Measurements from ENCODE around the gene HSFX4.
A peak's percentile ranks its signal among the peaks of the same experiment; 100 is the strongest.
"Not testable (repeated sequence)": the region's sequence is repeated elsewhere in the genome, so short reads cannot be mapped to it uniquely, and the experiment has no call there.

The HSFX4 gene

GRCh38 chrX:149939655-149939904, 10.2 kb downstream of the HSFX4 start:
- TF ChIP-seq, protein P1, sequence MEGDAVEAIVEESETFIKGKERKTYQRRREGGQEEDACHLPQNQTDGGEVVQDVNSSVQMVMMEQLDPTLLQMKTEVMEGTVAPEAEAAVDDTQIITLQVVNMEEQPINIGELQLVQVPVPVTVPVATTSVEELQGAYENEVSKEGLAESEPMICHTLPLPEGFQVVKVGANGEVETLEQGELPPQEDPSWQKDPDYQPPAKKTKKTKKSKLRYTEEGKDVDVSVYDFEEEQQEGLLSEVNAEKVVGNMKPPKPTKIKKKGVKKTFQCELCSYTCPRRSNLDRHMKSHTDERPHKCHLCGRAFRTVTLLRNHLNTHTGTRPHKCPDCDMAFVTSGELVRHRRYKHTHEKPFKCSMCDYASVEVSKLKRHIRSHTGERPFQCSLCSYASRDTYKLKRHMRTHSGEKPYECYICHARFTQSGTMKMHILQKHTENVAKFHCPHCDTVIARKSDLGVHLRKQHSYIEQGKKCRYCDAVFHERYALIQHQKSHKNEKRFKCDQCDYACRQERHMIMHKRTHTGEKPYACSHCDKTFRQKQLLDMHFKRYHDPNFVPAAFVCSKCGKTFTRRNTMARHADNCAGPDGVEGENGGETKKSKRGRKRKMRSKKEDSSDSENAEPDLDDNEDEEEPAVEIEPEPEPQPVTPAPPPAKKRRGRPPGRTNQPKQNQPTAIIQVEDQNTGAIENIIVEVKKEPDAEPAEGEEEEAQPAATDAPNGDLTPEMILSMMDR (IDR thresholded peaks at IDR 0.05; ENCODE audit: insufficient read depth, low read length, poor library complexity, severe bottlenecking) = no peak
- DNase-seq (ENCODE audit: extremely low read depth, insufficient read length) = no peak
- Histone ChIP-seq H3K4me3 (replicated peaks; ENCODE audit: low read depth, low read length) (peak overlapping the region; percentile 72), H3K27me3 (replicated peaks; ENCODE audit: control insufficient read depth, insufficient read depth, low read length) (no peaks in the 10 kb centered on the region), H3K36me3 (ENCODE audit: control insufficient read depth, insufficient read depth, low read length) (no peaks in the 10 kb centered on the region)

- Histone ChIP-seq H3K4me3 (replicated peaks; ENCODE audit: low read depth, low read length) (peak overlapping the region; percentile 72), H3K27me3 (replicated peaks; ENCODE audit: control insufficient read depth, insufficient read depth, low read length) (no peaks in the 10 kb centered on the region), H3K36me3 (ENCODE audit: control insufficient read depth, insufficient read depth, low read length) (no peaks in the 10 kb centered on the region)
- peak; percentile 93 for DNase-seq (ENCODE audit: extremely low read depth, insufficient read length)
- TF ChIP-seq, protein P1 (IDR thresholded peaks at IDR 0.05; ENCODE audit: insufficient read depth, low read length, poor library complexity, severe bottlenecking) = no peak
Observed at GRCh38 chrX:149939905-149940673, 10.7 kb downstream of the HSFX4 start.

DNA sequence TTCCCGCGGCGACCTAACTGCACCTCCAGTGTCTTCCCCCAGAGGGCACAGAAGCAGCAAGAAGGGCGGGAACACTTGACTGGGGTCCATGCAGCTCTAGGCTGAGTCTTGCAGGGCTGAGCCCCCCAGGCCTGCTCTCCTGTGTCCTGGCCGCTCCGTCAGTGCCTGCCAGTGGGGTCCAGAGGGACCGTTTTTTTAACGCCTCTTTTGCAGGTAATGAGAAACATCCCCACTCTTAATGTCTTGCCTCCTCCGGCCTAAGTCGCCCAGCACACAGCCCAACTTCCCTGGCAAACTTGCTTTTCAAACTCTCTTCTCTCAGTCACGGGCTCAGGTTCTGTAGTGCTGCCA, 11.3 kb downstream of the HSFX4 start:
- TF ChIP-seq, protein P1 (IDR thresholded peaks at IDR 0.05; ENCODE audit: insufficient read depth, low read length, poor library complexity, severe bottlenecking) = peak; percentile 26
- peak overlapping the region; percentile 14; the same call in 1 of the 2 replicates for H3K4me3 ChIP-seq (replicated peaks; ENCODE audit: low read depth, low read length)
- not testable (repeated sequence) for DNase-seq (ENCODE audit: extremely low read depth, insufficient read length); H3K27me3 ChIP-seq (replicated peaks; ENCODE audit: control insufficient read depth, insufficient read depth, low read length); H3K36me3 ChIP-seq (ENCODE audit: control insufficient read depth, insufficient read depth, low read length)

DNA sequence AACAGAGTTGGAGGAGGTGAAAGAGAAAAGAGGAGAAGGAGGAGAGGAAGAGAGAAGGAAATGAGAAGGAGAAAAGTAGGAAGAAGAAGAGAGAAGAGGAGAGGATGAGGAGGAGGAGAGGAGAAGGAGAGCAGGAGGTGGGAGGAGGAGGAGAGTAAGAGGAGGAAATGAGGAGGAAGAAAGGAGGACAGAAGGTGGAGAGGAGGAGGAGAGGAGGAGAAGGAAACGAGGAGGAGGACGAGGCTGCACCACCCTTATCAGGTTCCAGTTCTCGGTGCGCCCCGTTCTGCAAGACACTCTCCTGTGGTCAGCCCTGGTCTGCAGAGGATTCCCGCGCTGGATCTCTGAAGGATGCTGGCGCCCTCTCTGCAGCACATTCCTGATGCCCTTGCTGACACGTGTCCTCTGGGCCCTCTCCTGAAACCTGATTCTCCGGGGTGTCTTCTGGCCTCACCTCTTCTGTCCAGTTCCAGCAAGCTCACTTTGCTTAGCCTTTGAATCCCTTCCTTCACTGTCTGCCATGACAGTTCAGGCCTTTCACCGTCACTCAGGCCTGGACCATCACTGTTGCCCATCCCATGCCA, 15.8 kb downstream of the HSFX4 start:
- not testable (repeated sequence) for H3K27me3 ChIP-seq (replicated peaks; ENCODE audit: control insufficient read depth, insufficient read depth, low read length); H3K4me3 ChIP-seq (replicated peaks; ENCODE audit: low read depth, low read length); DNase-seq (ENCODE audit: extremely low read depth, insufficient read length); H3K36me3 ChIP-seq (ENCODE audit: control insufficient read depth, insufficient read depth, low read length)

DNA sequence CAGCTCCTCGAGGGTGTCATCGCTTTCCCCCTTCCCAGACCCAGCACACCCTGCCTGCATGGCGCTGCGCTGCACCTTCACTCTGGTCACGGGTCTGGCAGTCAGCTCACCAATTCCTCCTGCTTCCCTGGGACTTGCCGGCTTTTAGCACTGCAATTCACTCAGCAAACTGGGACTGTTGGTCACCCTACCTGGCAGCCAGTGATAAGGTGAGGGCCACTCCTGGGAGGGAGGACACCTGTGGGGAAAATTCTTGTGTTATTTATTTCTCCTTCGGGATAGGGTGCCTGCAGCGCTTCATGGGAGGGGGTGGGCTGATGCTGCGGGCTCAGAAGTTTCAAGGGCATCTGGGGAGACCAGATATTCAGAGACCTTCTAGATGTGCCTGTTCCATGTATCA, 16.4 kb downstream of the HSFX4 start:
- H3K4me3 ChIP-seq (replicated peaks; ENCODE audit: low read depth, low read length) = not testable (repeated sequence)

DNA sequence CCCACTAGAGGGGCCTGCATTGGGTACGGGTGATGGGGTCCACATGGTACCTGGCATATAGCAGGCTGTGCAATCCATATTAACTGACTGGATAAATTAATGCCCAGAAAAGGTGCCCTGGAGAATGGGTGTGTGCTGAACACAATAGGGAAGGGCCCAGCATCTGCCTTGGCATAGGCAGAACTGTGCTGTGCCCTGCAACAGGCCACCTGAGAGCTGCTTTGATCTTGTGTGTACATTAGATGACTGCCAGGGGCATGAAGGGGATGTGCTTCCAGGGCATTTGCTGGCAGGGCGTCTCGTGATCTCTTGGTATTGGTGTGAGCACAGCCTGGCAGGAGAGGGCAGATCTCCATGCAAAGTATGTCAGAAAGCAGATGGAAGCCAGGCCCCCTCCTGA, 17.6 kb downstream of the HSFX4 start:
- DNase-seq (ENCODE audit: extremely low read depth, insufficient read length); H3K4me3 ChIP-seq (replicated peaks; ENCODE audit: low read depth, low read length); H3K27me3 ChIP-seq (replicated peaks; ENCODE audit: control insufficient read depth, insufficient read depth, low read length); H3K36me3 ChIP-seq (ENCODE audit: control insufficient read depth, insufficient read depth, low read length): not testable (repeated sequence)

More for the DNA sequence above, 16.4 kb downstream of the HSFX4 start:
- not testable (repeated sequence) for DNase-seq (ENCODE audit: extremely low read depth, insufficient read length); H3K27me3 ChIP-seq (replicated peaks; ENCODE audit: control insufficient read depth, insufficient read depth, low read length); H3K36me3 ChIP-seq (ENCODE audit: control insufficient read depth, insufficient read depth, low read length)

DNA sequence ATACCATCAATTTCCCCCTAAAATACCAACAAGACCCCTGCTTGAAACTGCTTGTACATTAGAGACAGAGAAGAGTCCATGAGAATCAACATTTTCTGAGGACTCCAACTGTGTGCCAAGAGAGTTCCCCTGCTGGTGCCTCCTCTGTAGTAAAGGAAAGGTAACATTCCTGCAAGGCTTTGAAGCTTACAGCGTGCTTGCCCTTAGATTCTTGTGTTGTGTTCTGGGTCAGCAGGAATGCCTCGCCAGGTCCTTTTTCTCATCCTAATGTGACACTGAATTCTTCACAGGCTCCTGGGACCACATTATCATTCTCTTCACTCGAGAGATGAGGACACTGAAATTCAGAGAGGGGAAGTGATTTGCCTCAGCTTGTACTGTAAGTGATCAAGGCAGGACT, 18.6 kb downstream of the HSFX4 start:
- TF ChIP-seq, protein P1 (IDR thresholded peaks at IDR 0.05; ENCODE audit: insufficient read depth, low read length, poor library complexity, severe bottlenecking) = no peak
- H3K27me3 ChIP-seq (replicated peaks; ENCODE audit: control insufficient read depth, insufficient read depth, low read length) = no peaks in the 10 kb centered on the region
- no peaks in the 10 kb centered on the region for H3K36me3 ChIP-seq (ENCODE audit: control insufficient read depth, insufficient read depth, low read length)
- no peak overlapping the region for H3K4me3 ChIP-seq (replicated peaks; ENCODE audit: low read depth, low read length)
- no peak for DNase-seq (ENCODE audit: extremely low read depth, insufficient read length)

All from GM06990 (cell line).